ENCODE results near the gene ZNF277. TPM values are rescaled to one million over a fixed set of nuclear protein-coding genes. Genes with fewer than 3 reads are reported as not detected.

The ZNF277 gene
- total RNA-seq, 8 experiments from 2014 or later = 20.7 to 29.9 (median 28.0) TPM

DNA sequence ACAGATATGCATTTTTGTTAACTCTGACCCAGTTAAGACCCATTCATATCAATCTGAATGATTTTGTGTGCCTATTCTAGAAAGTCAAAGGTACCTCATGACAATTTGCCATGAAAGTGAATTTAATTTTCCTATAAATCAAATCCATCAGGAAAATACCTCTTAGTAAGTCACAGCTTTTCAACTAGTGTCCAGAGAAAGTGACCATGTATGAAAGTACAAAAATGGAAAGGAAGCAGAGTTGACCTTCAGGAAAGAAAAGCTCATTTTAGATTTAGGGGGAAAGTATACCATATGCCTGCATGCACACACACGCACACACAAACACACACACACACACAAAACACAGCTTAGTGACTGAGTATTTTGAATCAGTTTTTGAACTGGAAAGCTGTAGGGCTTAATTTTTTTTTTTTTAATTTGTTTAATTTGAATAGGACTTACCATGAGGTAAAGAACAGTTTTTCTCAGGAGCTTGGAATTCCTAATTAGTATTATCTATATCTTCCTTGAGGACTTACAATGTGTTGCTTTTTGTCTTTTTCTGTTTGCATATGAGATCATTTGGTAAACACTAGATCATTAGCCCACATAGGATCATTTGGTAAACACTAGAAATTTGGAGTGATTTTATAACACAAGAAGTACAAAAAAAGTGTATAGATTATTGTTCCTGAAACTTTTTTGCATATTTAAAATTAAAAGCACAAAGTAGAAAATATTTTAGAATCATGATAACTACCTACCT is 61.6 kb downstream of the ZNF277 start:
- Histone ChIP-seq H3K27ac (no peak overlapping the region), H3K4me3 (no peak overlapping the region), H3K4me1 (replicated peaks in 1 of 2) (peaks cover 0 to 2% of the 10 kb centered on the region in 2 donors)
- in situ Hi-C loops (cut with MboI; ENCODE audit: low pct_unique_long_range_greater_than_20kb in 2 of 9, low sequenced_read_pairs in 9 of 9, unreplicated experiment in 9 of 9) = no loop called here
- ATAC-seq (replicated peaks in 6 of 8) = no peak
- WGBS, 10 experiments = 92 to 100% (median 100%) methylated on average over 1 of the region's 1 CpG; no CpG with 5 or more reads in 4 of the 10 experiments

DNA sequence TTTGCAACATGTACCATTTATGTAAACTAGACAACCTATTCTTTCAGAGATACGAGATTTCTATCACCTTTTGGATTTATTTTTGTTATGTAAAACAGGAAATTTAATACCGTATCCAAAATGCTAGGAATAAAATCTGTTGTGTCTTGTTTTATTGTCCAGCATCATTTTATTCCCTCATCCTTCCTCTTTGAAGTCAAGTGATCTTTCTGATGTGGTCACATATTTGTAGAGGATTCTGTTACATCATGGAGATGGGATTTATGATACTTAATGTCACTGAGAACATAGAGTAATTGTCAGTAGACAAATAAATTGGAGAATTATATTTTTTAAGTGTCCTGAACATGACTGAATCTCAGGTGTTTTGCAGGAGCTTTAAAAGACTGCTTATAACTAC is 64.7 kb downstream of the ZNF277 start:
- 0 to 100% (median 73%) methylated on average over 1 to 2 of the region's 2 CpGs; no CpG with 5 or more reads in 1 of the 10 experiments for WGBS, 10 experiments
- no peak for ATAC-seq (replicated peaks in 6 of 8)
- Histone ChIP-seq H3K4me3 (no peak overlapping the region), H3K4me1 (replicated peaks in 1 of 2) (peaks cover 0 to 2% of the 10 kb centered on the region in 2 donors), H3K27ac (no peak overlapping the region)
- in situ Hi-C loops (cut with MboI; ENCODE audit: low pct_unique_long_range_greater_than_20kb in 2 of 9, low sequenced_read_pairs in 9 of 9, unreplicated experiment in 9 of 9) = no loop called here

DNA sequence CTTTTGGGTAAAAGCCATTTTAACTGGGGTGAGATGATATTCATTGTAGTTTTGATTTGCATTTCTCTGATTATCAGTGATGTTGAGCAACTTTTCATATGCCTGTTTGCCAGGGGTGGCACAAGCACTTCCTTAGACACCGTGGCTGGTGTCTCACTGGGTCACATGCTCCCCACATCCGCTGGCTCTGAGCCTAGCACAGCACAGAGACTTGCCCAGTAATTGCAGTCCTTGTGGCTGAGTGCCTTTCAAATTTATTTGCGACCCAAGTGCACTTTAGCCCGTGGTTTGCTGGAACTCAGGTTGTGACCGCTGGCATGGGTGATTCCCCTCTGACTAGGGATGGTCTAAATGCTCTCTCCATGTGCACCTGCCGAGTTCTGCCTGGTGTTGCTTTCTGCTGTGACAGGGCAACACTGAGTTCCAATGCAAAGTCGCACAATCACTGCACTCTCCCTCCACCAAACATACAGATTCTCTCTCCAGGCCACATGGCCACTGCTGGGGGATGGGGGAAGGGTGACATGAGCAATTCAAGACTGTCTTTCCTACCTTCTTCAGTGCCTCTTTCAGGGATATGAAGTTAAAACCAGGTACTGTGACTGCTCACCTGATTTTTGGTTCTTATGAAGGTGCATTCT is 66.5 kb downstream of the ZNF277 start:
- in situ Hi-C loops (cut with MboI; ENCODE audit: low pct_unique_long_range_greater_than_20kb in 2 of 9, low sequenced_read_pairs in 9 of 9, unreplicated experiment in 9 of 9) = no loop called here
- H3K4me3 ChIP-seq = no peak overlapping the region
- WGBS, 10 experiments = 57 to 93% (median 84%) methylated on average over 2 to 4 of the region's 7 CpGs; no CpG with 5 or more reads in 4 of the 10 experiments
- H3K4me1 ChIP-seq (replicated peaks in 1 of 2) = no peaks in the 10 kb centered on the region
- no peak for ATAC-seq (replicated peaks in 6 of 8)
- H3K27ac ChIP-seq = no peak overlapping the region

DNA sequence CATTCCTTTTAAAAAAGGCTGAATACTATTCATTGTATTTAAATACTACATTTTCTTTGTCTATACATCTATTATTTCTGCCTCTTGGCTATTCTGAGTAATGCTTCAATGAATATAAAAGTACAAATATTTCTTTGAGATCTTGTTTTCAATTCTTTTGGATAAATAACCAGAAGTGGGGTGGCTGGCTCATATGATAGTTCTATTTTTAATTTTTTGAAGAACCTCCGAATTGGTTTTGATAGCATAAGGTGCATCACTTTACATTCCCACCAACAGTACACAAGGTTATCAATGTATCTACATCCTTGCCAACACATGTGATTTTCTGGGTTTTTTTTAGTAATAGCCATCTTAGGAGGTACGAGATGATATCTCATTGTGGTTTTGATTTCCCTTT is 72.5 kb downstream of the ZNF277 start:
- WGBS, 10 experiments = 60 to 100% (median 100%) methylated on average over 1 to 2 of the region's 2 CpGs; no CpG with 5 or more reads in 1 of the 10 experiments
- no peak for ATAC-seq (replicated peaks in 6 of 8)
- Histone ChIP-seq H3K4me3 (no peak overlapping the region), H3K4me1 (replicated peaks in 1 of 2) (no peaks in the 10 kb centered on the region), H3K27ac (no peak overlapping the region)
- in situ Hi-C loops (cut with MboI; ENCODE audit: low pct_unique_long_range_greater_than_20kb in 2 of 9, low sequenced_read_pairs in 9 of 9, unreplicated experiment in 9 of 9) = no loop called here

DNA sequence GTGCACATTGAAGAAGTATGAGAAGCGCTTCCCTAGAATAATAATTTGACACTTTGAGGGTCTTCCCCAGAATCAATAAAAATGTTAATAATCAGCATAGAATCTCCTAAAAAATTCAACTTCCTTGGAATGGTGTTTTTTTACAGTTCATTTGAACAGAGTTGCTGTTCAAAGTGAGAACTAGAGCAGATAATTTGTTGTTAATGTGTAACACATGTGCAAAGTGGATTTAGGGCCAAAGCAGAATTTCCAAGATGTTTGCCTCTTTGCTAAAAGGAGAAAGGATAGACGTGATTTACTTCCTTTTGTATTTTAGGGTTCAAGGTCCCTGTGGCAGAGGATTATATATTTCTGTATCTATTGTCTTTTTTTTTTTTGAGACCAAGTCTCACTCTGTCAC is 73.8 kb downstream of the ZNF277 start:
- no peak overlapping the region for H3K4me3 ChIP-seq
- no peaks in the 10 kb centered on the region for H3K4me1 ChIP-seq (replicated peaks in 1 of 2)
- H3K27ac ChIP-seq = no peak overlapping the region
- in situ Hi-C loops (cut with MboI; ENCODE audit: low pct_unique_long_range_greater_than_20kb in 2 of 9, low sequenced_read_pairs in 9 of 9, unreplicated experiment in 9 of 9) = no loop called here
- WGBS, 10 experiments = 67 to 94% (median 84%) methylated on average over 1 to 2 of the region's 2 CpGs; no CpG with 5 or more reads in 4 of the 10 experiments
- no peak for ATAC-seq (replicated peaks in 6 of 8)

DNA sequence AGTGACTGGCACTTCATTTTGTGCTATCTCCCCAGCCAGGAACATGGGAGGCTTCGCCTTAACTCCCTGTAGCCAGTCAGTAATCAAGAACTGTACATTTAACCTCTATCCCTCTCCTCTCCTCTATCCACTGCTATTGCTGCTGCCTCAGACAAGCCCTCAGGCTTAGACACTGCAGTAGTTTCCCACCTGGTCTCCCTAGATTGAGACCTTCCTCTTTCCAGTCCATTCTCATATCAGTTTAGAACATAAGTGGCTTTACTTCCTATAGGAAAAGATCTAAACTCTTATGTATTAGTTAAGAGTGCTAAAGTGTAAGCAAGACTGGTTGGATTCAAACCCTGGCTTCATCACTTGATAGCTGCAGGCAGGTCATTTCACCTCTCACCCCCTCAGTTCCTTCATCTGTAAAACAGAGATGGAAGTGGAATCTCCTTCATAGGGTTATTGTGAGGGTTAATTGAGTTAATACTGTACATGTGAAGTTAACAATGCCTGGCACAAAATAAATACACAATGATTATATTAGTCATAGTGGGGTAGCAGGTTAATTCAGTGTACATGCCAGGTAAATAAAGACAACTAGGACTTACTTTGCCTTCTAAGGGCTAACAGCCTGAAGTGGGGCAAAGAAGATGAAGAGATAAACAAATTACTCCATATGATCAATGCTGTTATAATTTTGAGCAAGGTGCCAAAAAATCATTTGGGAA is 76.1 kb downstream of the ZNF277 start:
- ATAC-seq (replicated peaks in 6 of 8) = no peak
- Histone ChIP-seq H3K4me3 (no peak overlapping the region), H3K27ac (no peak overlapping the region), H3K4me1 (replicated peaks in 1 of 2) (peaks cover 0 to 5% of the 10 kb centered on the region in 2 donors)
- in situ Hi-C loops (cut with MboI; ENCODE audit: low pct_unique_long_range_greater_than_20kb in 2 of 9, low sequenced_read_pairs in 9 of 9, unreplicated experiment in 9 of 9) = no loop called here
- 80 to 100% (median 100%) methylated on average over 1 of the region's 1 CpG; no CpG with 5 or more reads in 5 of the 10 experiments for WGBS, 10 experiments

DNA sequence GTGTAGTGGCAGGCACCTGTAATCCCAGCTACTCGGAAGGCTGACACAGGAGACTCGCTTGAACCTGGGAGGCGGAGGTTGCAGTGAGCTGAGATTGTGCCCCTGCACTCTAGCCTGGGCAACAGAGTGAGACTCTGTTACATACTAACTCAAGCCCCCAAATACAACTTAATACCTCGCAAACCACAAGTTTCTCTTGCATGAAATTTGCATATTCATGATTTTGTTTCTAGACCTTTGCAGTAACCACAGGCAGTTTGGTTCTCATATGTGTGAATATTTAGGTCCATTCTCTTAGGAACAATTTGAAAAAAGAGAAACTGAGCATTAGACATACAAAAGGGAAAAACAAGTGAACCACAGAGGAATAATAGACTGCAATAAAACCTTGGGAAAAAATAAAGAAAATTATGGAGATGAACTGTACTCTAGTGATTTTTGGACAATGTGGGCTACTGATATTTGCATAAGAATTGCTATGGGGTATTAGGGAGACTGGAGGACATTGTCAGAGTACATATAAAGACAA is 77.0 kb downstream of the ZNF277 start:
- peak in 2 of 8 experiments; percentile 17 to 41 for ATAC-seq (replicated peaks in 6 of 8)
- WGBS, 10 experiments = 0 to 100% (median 88%) methylated on average over 1 to 4 of the region's 4 CpGs; no CpG with 5 or more reads in 2 of the 10 experiments
- in situ Hi-C loops (cut with MboI; ENCODE audit: low pct_unique_long_range_greater_than_20kb in 2 of 9, low sequenced_read_pairs in 9 of 9, unreplicated experiment in 9 of 9) = no loop called here
- H3K27ac ChIP-seq = no peak overlapping the region
- no peak overlapping the region for H3K4me3 ChIP-seq
- H3K4me1 ChIP-seq (replicated peaks in 1 of 2) = peaks cover 0 to 5% of the 10 kb centered on the region in 2 donors

DNA sequence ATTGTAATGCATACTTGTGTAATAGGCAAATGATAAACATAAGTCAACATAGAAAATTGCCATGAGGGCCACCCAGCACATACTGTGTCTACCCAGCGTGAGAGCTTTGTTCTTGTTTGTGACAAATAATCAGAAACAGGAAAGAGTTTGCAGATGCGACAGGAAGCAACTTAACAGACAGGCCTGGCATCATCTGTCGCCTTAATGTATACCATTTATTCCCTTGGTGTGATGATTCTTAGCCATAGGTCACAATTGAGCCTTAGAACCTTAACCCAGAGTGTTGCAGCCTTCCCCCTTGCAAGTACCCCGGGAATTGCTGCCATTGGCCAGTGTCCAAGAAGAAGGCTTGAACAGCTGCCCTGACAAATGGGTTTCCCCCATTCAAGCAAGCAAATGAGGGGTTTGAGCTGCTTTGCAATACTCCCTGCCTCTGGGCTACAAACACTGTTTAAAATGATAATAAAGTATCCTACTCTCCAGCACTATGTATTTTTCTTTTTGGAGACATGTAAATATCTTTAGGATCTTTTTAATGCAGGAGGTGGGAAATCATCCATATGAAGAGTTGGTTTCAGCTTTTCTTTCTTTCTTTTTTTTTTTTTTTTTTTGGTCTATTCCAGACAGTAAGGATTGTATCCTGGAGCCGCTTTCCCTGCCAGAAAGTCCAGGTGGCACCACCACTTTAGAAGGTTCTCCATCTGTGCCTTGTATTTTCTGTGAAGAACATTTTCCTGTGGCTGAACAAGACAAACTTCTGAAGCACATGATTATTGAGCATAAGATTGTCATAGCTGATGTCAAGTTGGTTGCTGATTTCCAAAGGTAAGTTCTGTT is 80.0 kb downstream of the ZNF277 start:
- ATAC-seq (replicated peaks in 6 of 8) = peak in 3 of 8 experiments; percentile 10 to 83 (median 40)
- no peak overlapping the region for H3K4me3 ChIP-seq
- H3K27ac ChIP-seq = no peak overlapping the region
- 13 to 100% (median 81%) methylated on average over 1 to 5 of the region's 5 CpGs; no CpG with 5 or more reads in 2 of the 10 experiments for WGBS, 10 experiments
- peaks cover 0 to 5% of the 10 kb centered on the region in 2 donors for H3K4me1 ChIP-seq (replicated peaks in 1 of 2)
- in situ Hi-C loops (cut with MboI; ENCODE audit: low pct_unique_long_range_greater_than_20kb in 2 of 9, low sequenced_read_pairs in 9 of 9, unreplicated experiment in 9 of 9) = no loop called here

DNA sequence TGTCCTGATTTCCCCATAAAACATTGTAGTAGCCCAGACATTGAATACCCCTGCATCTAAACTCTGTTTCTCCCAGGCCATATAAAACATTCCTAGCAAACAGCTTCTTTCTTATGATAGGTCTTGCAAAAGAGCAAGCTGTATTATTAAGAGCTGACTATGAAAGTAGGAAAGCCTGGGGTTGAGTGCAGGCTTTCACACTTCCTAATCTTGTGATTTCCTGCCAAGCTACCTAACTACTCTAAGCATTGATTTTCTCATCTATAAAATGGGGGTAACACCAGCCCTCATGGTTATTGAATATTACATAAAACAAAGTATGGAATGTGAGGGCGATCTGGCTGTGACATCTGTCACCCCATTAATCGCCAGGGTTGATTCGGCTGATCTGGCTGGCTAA is 81.8 kb downstream of the ZNF277 start:
- WGBS, 10 experiments = 73 to 100% (median 95%) methylated on average over 2 to 3 of the region's 3 CpGs; no CpG with 5 or more reads in 4 of the 10 experiments
- Histone ChIP-seq H3K4me3 (no peak overlapping the region), H3K27ac (no peak overlapping the region), H3K4me1 (replicated peaks in 1 of 2) (peaks cover 0 to 5% of the 10 kb centered on the region in 2 donors)
- ATAC-seq (replicated peaks in 6 of 8) = no peak
- in situ Hi-C loops (cut with MboI; ENCODE audit: low pct_unique_long_range_greater_than_20kb in 2 of 9, low sequenced_read_pairs in 9 of 9, unreplicated experiment in 9 of 9) = no loop called here

DNA sequence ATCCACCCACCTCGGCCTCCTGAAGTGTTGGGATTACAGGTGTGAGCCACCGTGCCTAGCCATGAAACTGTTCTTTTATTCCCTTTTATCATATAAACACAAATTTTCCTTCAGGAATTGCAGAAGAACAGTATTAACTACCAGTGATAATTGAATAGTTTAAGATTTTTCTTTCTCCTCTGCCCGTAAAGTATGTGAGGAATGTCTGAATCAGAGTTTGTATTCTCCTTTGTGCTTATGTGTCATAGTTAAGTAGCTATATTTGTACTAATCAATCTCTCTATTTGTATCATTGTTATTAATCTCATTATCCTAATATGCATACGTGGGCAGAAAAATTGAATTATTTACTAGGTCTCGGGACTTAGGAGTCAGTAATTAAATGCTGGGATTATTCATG is 83.6 kb downstream of the ZNF277 start:
- ATAC-seq (replicated peaks in 6 of 8) = no peak
- Histone ChIP-seq H3K4me3 (no peak overlapping the region), H3K27ac (no peak overlapping the region), H3K4me1 (replicated peaks in 1 of 2) (peaks cover 0 to 5% of the 10 kb centered on the region in 2 donors)
- 59 to 100% (median 88%) methylated on average over 2 to 5 of the region's 5 CpGs; no CpG with 5 or more reads in 1 of the 10 experiments for WGBS, 10 experiments
- in situ Hi-C loops (cut with MboI; ENCODE audit: low pct_unique_long_range_greater_than_20kb in 2 of 9, low sequenced_read_pairs in 9 of 9, unreplicated experiment in 9 of 9) = no loop called here

DNA sequence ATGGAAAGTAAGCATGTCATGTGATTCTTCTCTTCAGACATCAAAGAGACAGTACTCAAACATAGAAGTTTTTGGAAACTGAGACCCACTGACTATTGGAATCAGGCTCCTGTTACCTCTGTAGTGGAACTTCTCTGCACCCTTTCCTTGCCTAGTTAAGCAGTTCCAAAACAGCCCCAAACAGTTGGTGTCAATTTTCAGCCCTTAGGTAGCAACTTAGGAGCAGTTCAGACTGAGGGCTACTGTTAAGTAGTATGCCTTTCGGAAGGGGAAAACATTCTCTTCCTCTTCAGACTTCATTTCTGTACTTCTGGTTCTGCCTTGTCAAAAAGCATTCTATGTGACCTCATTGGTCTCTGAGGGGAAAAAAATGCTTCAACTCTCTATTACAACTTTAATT is 85.7 kb downstream of the ZNF277 start:
- H3K4me1 ChIP-seq (replicated peaks in 1 of 2) = no peaks in the 10 kb centered on the region
- in situ Hi-C loops (cut with MboI; ENCODE audit: low pct_unique_long_range_greater_than_20kb in 2 of 9, low sequenced_read_pairs in 9 of 9, unreplicated experiment in 9 of 9) = no loop called here
- ATAC-seq (replicated peaks in 6 of 8) = no peak
- no peak overlapping the region for H3K4me3 ChIP-seq
- 83 to 100% (median 86%) methylated on average over 1 of the region's 1 CpG; no CpG with 5 or more reads in 7 of the 10 experiments for WGBS, 10 experiments
- H3K27ac ChIP-seq = no peak overlapping the region

DNA sequence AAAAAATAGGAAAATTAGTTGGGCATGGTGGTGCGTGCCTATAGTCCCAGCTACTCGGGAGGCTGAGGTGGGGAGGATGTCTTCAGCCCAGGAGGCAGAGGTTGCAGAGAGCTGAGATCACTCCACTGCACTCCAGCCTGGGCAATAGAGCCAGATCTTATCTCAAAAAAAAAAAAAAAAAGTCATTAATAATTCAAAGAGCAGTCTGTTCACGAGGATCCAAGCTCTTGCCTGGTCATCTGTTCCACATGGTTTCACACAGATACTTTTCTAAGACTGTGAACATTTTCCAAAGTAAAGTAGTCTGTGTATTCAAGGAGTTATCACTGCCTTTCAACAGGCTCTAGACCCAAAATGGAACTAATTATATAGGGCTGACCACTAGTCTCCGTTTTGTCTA is 86.9 kb downstream of the ZNF277 start:
- no peak for ATAC-seq (replicated peaks in 6 of 8)
- H3K4me1 ChIP-seq (replicated peaks in 1 of 2) = no peaks in the 10 kb centered on the region

More for the DNA sequence above, 86.9 kb downstream of the ZNF277 start:
- Histone ChIP-seq H3K27ac (no peak overlapping the region), H3K4me3 (no peak overlapping the region)
- in situ Hi-C loops (cut with MboI; ENCODE audit: low pct_unique_long_range_greater_than_20kb in 2 of 9, low sequenced_read_pairs in 9 of 9, unreplicated experiment in 9 of 9) = no loop called here
- WGBS, 10 experiments = 29 to 100% (median 100%) methylated on average over 1 to 3 of the region's 4 CpGs; no CpG with 5 or more reads in 2 of the 10 experiments

Data from motor neuron (in vitro differentiated cells).